HepG2 (cell line): ENCODE data around the gene CCT5. TPM values are rescaled to one million over a fixed set of nuclear protein-coding genes. Genes with fewer than 3 reads are reported as not detected.

Experiments
- CBX1 ChIP-seq: IDR thresholded peaks from one replicate; pipeline ENCODE4 v1.6.1; 2016; ENCODE audit warnings: antibody characterized with exemption, low read depth
- HOXD1 ChIP-seq: sonication (generic); formaldehyde crosslinking; IDR thresholded peaks from 2 replicates; pipeline ENCODE4 v1.5.0; 2020; ENCODE audit warnings: missing genetic modification reagents
- MAFK ChIP-seq, 2 experiments: IDR thresholded peaks in 1 of 2; conservative IDR thresholded peaks in 1 of 2; 2 replicates each; pipeline ENCODE4 v1.6.1; 2011; ENCODE audit warnings: improper control_type of control experiment in 2 of 2, low read length in 2 of 2
- MIER3 ChIP-seq: IDR thresholded peaks from 2 replicates; pipeline ENCODE4 v1.6.1; 2016; ENCODE audit warnings: missing compliant biosample characterization, borderline replicate concordance
- MTA1 ChIP-seq: sonication (generic); formaldehyde crosslinking; IDR thresholded peaks from 2 replicates; pipeline ENCODE4 v1.4.0; 2020; ENCODE audit warnings: missing genetic modification reagents, mild to moderate bottlenecking, borderline replicate concordance
- MTA3 ChIP-seq: sonication (generic); formaldehyde crosslinking; IDR thresholded peaks from 2 replicates; pipeline ENCODE4 v1.4.0; 2020; ENCODE audit warnings: missing genetic modification reagents
- NFE2 ChIP-seq: sonication (generic); formaldehyde crosslinking; IDR thresholded peaks from 2 replicates; pipeline ENCODE4 v1.4.0; 2020; ENCODE audit warnings: missing genetic modification reagents
- PAWR ChIP-seq: sonication (generic); formaldehyde crosslinking; IDR thresholded peaks from 2 replicates; pipeline ENCODE4 v1.4.0; 2020; ENCODE audit warnings: missing genetic modification reagents, mild to moderate bottlenecking, borderline replicate concordance
- PAXIP1 ChIP-seq: sonication (generic); formaldehyde crosslinking; conservative IDR thresholded peaks from 2 replicates; pipeline ENCODE4 v1.4.0; 2020; ENCODE audit warnings: mild to moderate bottlenecking, missing genetic modification reagents, moderate library complexity
- SALL2 ChIP-seq: sonication (generic); formaldehyde crosslinking; IDR thresholded peaks from 2 replicates; pipeline ENCODE4 v1.8.1; 2023; ENCODE audit warnings: mild to moderate bottlenecking, missing genetic modification reagents, inconsistent platforms
- SETDB1 ChIP-seq: sonication (generic); formaldehyde crosslinking; IDR thresholded peaks from 2 replicates; pipeline ENCODE4 v1.5.1; 2020; ENCODE audit warnings: missing genetic modification reagents, mild to moderate bottlenecking, borderline replicate concordance
- TBL1XR1 ChIP-seq: fragments of 150-350 bp; IDR thresholded peaks from 2 replicates; pipeline ENCODE4 v1.6.1; 2014; ENCODE audit warnings: borderline replicate concordance, low read length; ENCODE audit not compliant: partially characterized antibody
- YEATS2 ChIP-seq: sonication (generic); formaldehyde crosslinking; IDR thresholded peaks from 2 replicates; pipeline ENCODE4 v1.4.0; 2020; ENCODE audit warnings: missing genetic modification reagents, borderline replicate concordance
- ZNF264 ChIP-seq: sonication (generic); formaldehyde crosslinking; IDR thresholded peaks from 2 replicates; pipeline ENCODE4 v1.4.0; 2020; ENCODE audit warnings: missing genetic modification reagents
- ZNF367 ChIP-seq: sonication (generic); formaldehyde crosslinking; IDR thresholded peaks from 2 replicates; pipeline ENCODE4 v1.4.0; 2020; ENCODE audit warnings: missing genetic modification reagents, borderline replicate concordance
- ZNF460 ChIP-seq: sonication (generic); formaldehyde crosslinking; IDR thresholded peaks from 2 replicates; pipeline ENCODE4 v1.5.1; 2020; ENCODE audit warnings: missing genetic modification reagents, mild to moderate bottlenecking, borderline replicate concordance
- ZNF562 ChIP-seq: sonication (generic); formaldehyde crosslinking; IDR thresholded peaks from 2 replicates; pipeline ENCODE4 v1.8.0; 2022; ENCODE audit warnings: missing genetic modification reagents, borderline replicate concordance
- ZNF644 ChIP-seq: IDR thresholded peaks from 2 replicates; pipeline ENCODE4 v1.6.1; 2016; ENCODE audit warnings: low read depth
- polyA plus RNA-seq, 8 experiments: library from polyadenylated mRNA; depleted of rRNA in 3 of 8; stranded (reverse) in 7 of 8; unstranded in 1 of 8; fragments of >200 nt; fragmentation: Illumina TruSeq in 4 of 8; extraction: Trizol in 4 of 8; gene quantifications; 2 replicates each; pipeline versions ENCODE4 v1.2.1 to v1.2.3, GENCODE V29; 2011 to 2016; ENCODE audit warnings: low read depth in 4 of 8, missing spikeins in 1 of 8, mixed read lengths in 1 of 8; ENCODE audit not compliant: insufficient read depth in 1 of 8
- total RNA-seq, 5 experiments: library from RNA; depleted of rRNA; stranded (reverse); fragments of >200 nt; fragmentation: Illumina TruSeq; extraction: Trizol; gene quantifications; 2 replicates each; pipeline ENCODE4 v1.2.3, GENCODE V29; 2016; ENCODE audit warnings: low read depth in 1 of 5
- TF ChIP-seq, protein P1 (sequence below): sonication (generic); formaldehyde crosslinking; IDR thresholded peaks from 2 replicates; pipeline ENCODE4 v1.4.0; 2020; ENCODE audit warnings: low read depth, mild to moderate bottlenecking, missing genetic modification reagents
- TF ChIP-seq, protein P2 (sequence below): sonication (generic); formaldehyde crosslinking; IDR thresholded peaks from 2 replicates; pipeline ENCODE4 v1.5.0; 2020; ENCODE audit warnings: missing genetic modification reagents

The CCT5 gene
- total and polyA plus RNA-seq, 2 of the 13 experiments (the other 11 are each of a cell fraction or from before 2014, with no cell fraction given): 319 to 708 TPM

- TF ChIP-seq, protein P1, sequence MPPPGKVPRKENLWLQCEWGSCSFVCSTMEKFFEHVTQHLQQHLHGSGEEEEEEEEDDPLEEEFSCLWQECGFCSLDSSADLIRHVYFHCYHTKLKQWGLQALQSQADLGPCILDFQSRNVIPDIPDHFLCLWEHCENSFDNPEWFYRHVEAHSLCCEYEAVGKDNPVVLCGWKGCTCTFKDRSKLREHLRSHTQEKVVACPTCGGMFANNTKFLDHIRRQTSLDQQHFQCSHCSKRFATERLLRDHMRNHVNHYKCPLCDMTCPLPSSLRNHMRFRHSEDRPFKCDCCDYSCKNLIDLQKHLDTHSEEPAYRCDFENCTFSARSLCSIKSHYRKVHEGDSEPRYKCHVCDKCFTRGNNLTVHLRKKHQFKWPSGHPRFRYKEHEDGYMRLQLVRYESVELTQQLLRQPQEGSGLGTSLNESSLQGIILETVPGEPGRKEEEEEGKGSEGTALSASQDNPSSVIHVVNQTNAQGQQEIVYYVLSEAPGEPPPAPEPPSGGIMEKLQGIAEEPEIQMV (CRISPR knock-in tag): no peak
- TF ChIP-seq ZNF644 (CRISPR knock-in tag): no peak
- TF ChIP-seq PAWR: no peak
- TF ChIP-seq MAFK (conservative IDR thresholded peaks at IDR 0.05 in 1 of 2, IDR thresholded peaks at IDR 0.05 in 1 of 2; ENCODE audit: low read length in 2 of 2): no peak
- TF ChIP-seq ZNF460 (CRISPR knock-in tag): no peak
- TF ChIP-seq NFE2 (CRISPR knock-in tag): no peak
- TF ChIP-seq MTA3: no peak
- TF ChIP-seq SETDB1: no peak
- no peak for TF ChIP-seq CBX1
- TF ChIP-seq MTA1 (CRISPR knock-in tag): no peak
- TF ChIP-seq ZNF264: peak; percentile 29; the same call in 1 of the 2 replicates
- TF ChIP-seq YEATS2 (CRISPR knock-in tag): no peak; the same call in 1 of the 2 replicates
- no peak; the same call in 1 of the 2 replicates for TF ChIP-seq PAXIP1
- no peak; the same call in 1 of the 2 replicates for TF ChIP-seq HOXD1 (CRISPR knock-in tag)
- no peak for TF ChIP-seq SALL2
- TF ChIP-seq TBL1XR1: no peak
- no peak for TF ChIP-seq ZNF367
- TF ChIP-seq MIER3: peak; percentile 61; the same call in 1 of the 2 replicates
- TF ChIP-seq ZNF562: no peak
- TF ChIP-seq, protein P2, sequence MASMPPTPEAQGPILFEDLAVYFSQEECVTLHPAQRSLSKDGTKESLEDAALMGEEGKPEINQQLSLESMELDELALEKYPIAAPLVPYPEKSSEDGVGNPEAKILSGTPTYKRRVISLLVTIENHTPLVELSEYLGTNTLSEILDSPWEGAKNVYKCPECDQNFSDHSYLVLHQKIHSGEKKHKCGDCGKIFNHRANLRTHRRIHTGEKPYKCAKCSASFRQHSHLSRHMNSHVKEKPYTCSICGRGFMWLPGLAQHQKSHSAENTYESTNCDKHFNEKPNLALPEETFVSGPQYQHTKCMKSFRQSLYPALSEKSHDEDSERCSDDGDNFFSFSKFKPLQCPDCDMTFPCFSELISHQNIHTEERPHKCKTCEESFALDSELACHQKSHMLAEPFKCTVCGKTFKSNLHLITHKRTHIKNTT (CRISPR knock-in tag): no peak
Measured at GRCh38 chr5:10249948-10250805, at the start of gene CCT5 (continued).
